B cell (primary cell): ENCODE data around the gene MBNL1. TPM values are rescaled to one million over a fixed set of nuclear protein-coding genes. Genes with fewer than 3 reads are reported as not detected.

Experiments
- ATAC-seq: fragments of 200-7000 bp; cut with Tn5 transposase; one replicate; pipeline ENCODE4 v1.10.0; 2021; ENCODE audit warnings: low read depth, mild to moderate bottlenecking, moderate number of reproducible peaks, moderate library complexity
- CTCF ChIA-PET: fragments of 350-600 bp; sonication (Branson Sonifier 250); formaldehyde crosslinking; loops from one replicate; lab custom pipeline; 2021; ENCODE audit warnings: antibody characterized with exemption, inconsistent platforms; lab: Charles Lee
- POLR2A ChIA-PET: fragments of 350-600 bp; sonication (Branson Sonifier 250); formaldehyde crosslinking; loops from one replicate; lab custom pipeline; 2021; ENCODE audit warnings: antibody characterized with exemption; lab: Charles Lee
- DNase-seq: peaks from one replicate; pipeline ENCODE4 v3.0.0; 2013
- H2AFZ ChIP-seq: 2 replicates; pipeline ENCODE4 v1.6.1; 2012; ENCODE audit warnings: mild to moderate bottlenecking, low read depth, low read length; ENCODE audit not compliant: insufficient read depth, poor library complexity, severe bottlenecking
- H3K27ac ChIP-seq, 2 donors: 1 replicate in 1 of 2; 2 replicates in 1 of 2; pipeline ENCODE4 v1.5.1; 2012 to 2013; ENCODE audit warnings: low read length in 2 of 2, mild to moderate bottlenecking in 2 of 2, moderate library complexity in 1 of 2
- H3K27me3 ChIP-seq, 4 experiments: fragments of 200-600 bp in 1 of 4; sonication (generic) in 1 of 4; replicated peaks in 1 of 4; 1 replicate in 2 of 4; 2 replicates in 2 of 4; pipeline versions ENCODE4 v1.6.1 to v1.7.0; 2013 to 2016; ENCODE audit warnings: low read length in 3 of 4, mild to moderate bottlenecking in 2 of 4, mixed read lengths in 1 of 4, moderate library complexity in 1 of 4; ENCODE audit not compliant: insufficient read depth in 4 of 4, control insufficient read depth in 3 of 4; ENCODE audit errors: control extremely low read depth in 1 of 4
- H3K36me3 ChIP-seq, 2 experiments: replicated peaks in 1 of 2; 1 replicate in 1 of 2; 2 replicates in 1 of 2; pipeline versions ENCODE4 v1.6.1 to v1.7.1; 2013; ENCODE audit warnings: low read length in 1 of 2; ENCODE audit not compliant: insufficient read depth in 2 of 2, control insufficient read depth in 1 of 2; ENCODE audit errors: control extremely low read depth in 1 of 2, extremely low read depth in 1 of 2
- H3K4me1 ChIP-seq, 2 donors: fragments of 200-600 bp in 1 of 2; sonication (generic) in 1 of 2; 1 replicate in 1 of 2; 2 replicates in 1 of 2; pipeline versions ENCODE4 v1.5.1 to v1.6.1; 2013 to 2017; ENCODE audit warnings: low read length in 2 of 2; ENCODE audit not compliant: control insufficient read depth in 2 of 2, insufficient read depth in 2 of 2
- H3K4me2 ChIP-seq: replicated peaks from 2 replicates; pipeline ENCODE3; 2012; ENCODE audit warnings: mild to moderate bottlenecking, low read depth, low read length; ENCODE audit not compliant: poor library complexity, severe bottlenecking
- H3K4me3 ChIP-seq, 5 experiments: fragments of 200-600 bp in 1 of 5; sonication (generic) in 1 of 5; 1 replicate in 3 of 5; 2 replicates in 2 of 5; pipeline versions ENCODE4 v1.5.1 to v1.7.0; 2011 to 2016; ENCODE audit warnings: low read length in 4 of 5, mild to moderate bottlenecking in 4 of 5, low read depth in 2 of 5, control low read depth in 1 of 5, moderate library complexity in 1 of 5; ENCODE audit not compliant: insufficient read depth in 1 of 5; ENCODE audit errors: control extremely low read depth in 1 of 5, extremely low read depth in 1 of 5
- H3K79me2 ChIP-seq: fragments of 200-600 bp; sonication (generic); one replicate; pipeline ENCODE4 v1.6.0; 2016; ENCODE audit warnings: low read length; ENCODE audit not compliant: control insufficient read depth, insufficient read depth
- H3K9ac ChIP-seq: fragments of 200-600 bp; sonication (generic); 2 replicates; pipeline ENCODE4 v1.6.1; 2017; ENCODE audit warnings: mild to moderate bottlenecking, low read length, moderate library complexity
- H3K9me3 ChIP-seq, 3 donors: one replicate each; pipeline versions ENCODE4 v1.6.1 to v1.7.1; 2013; ENCODE audit warnings: low read length in 2 of 3; ENCODE audit not compliant: control insufficient read depth in 2 of 3, insufficient read depth in 1 of 3; ENCODE audit errors: control extremely low read depth in 1 of 3
- H4K20me1 ChIP-seq: 2 replicates; pipeline ENCODE4 v1.6.0; 2012; ENCODE audit warnings: mild to moderate bottlenecking, low read length; ENCODE audit not compliant: insufficient read depth, control insufficient read depth, poor library complexity, severe bottlenecking
- H3K27ac Mint-ChIP-seq: one replicate; pipeline ENCODE4 v1.8.0; 2021; ENCODE audit warnings: mixed read lengths
- H3K27me3 Mint-ChIP-seq: one replicate; pipeline ENCODE4 v1.8.0; 2021; ENCODE audit warnings: mixed read lengths
- H3K4me1 Mint-ChIP-seq: one replicate; pipeline ENCODE4 v1.8.0; 2021; ENCODE audit warnings: mixed read lengths
- H3K4me3 Mint-ChIP-seq: one replicate; pipeline ENCODE4 v1.8.0; 2021; ENCODE audit warnings: mixed read lengths
- H3K9me3 Mint-ChIP-seq: one replicate; pipeline ENCODE4 v1.8.0; 2022; ENCODE audit warnings: mixed read lengths; ENCODE audit not compliant: insufficient read depth
- EZH2 ChIP-seq: IDR thresholded peaks from 2 replicates; pipeline ENCODE4 v1.6.1; 2012; ENCODE audit warnings: borderline replicate concordance, low read depth, mild to moderate bottlenecking, moderate library complexity, low read length; ENCODE audit not compliant: insufficient read depth, poor library complexity, severe bottlenecking
- WGBS: methylation state at CpG from one replicate; pipeline ENCODE4 v1.1.5; 2013; ENCODE audit warnings: missing lambda C conversion rate; ENCODE audit not compliant: insufficient coverage; 5-methylcytosine and 5-hydroxymethylcytosine counted together
- intact Hi-C: fragments of 100-400 bp; cut with micrococcal nuclease; formaldehyde crosslinking; loops from one replicate; pipeline ENCODE4 v1.10.0; 2022
- polyA plus RNA-seq: library from polyadenylated mRNA; depleted of rRNA; stranded (reverse); fragments of >200 nt; gene quantifications from 2 replicates; pipeline ENCODE4 v1.2.3, GENCODE V29; 2012
- total RNA-seq, 2 donors: library from RNA; stranded (reverse); fragments of 120-200 nt in 1 of 2; gene quantifications; 1 replicate in 1 of 2; 2 replicates in 1 of 2; pipeline versions ENCODE4 v1.2.3 to v1.2.4, GENCODE V29; 2013 to 2022
- TF ChIP-seq, protein P1 (sequence below): fragments of 200-600 bp; IDR thresholded peaks from one replicate; pipeline ENCODE4 v1.8.0; 2022; ENCODE audit warnings: antibody characterized with exemption, mild to moderate bottlenecking

The MBNL1 gene
- total and polyA plus RNA-seq, 2 donors (not counting 1 experiment from before 2014, with no cell fraction given), result 195 to 505 TPM

DNA sequence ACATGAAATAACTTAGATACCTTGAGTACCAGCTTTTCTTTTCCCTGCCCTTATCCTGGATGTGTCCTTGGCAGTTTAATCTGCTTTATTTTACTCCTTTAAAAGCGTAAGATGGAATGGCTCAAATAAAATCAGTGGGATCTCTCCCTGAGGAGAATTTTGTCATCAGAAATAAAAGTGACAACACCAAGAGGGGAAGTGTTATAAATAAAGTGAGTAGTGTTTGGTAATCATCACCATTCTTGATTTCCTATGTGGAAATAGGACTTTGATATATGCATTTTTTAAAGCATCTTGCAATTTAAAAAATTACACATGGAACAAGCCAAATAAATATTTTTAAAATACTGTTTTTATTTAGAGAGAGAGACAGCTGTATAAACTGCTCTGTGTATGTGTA is 76.5 kb downstream of the MBNL1 start:
- POLR2A ChIA-PET, result no interaction called here
- Mint-ChIP-seq H3K9me3 (no peaks in the 10 kb centered on the region), H3K4me1 (peaks cover 30% of the 10 kb centered on the region), H3K4me3 (no peak overlapping the region), H3K27me3 (no peaks in the 10 kb centered on the region), H3K27ac (no peak overlapping the region)
- Histone ChIP-seq H3K27me3 (no peaks in the 10 kb centered on the region), H2AFZ (no peak overlapping the region), H3K4me2 (no peak overlapping the region), H3K36me3 (peaks cover 0 to 44% of the 10 kb centered on the region in 2 experiments), H3K9ac (no peak overlapping the region), H3K4me3 (no peak overlapping the region), H3K9me3 (no peaks in the 10 kb centered on the region), H3K79me2 (peaks cover 97% of the 10 kb centered on the region), H3K27ac (no peak overlapping the region), H3K4me1 (peaks cover 11 to 21% of the 10 kb centered on the region in 2 donors), H4K20me1 (no peaks in the 10 kb centered on the region)
- intact Hi-C loops, result loop anchor here (5.0 kb wide), 1 partner anchor 37 kb away; no protein-coding TSS in a partner anchor
- no CpG with 5 or more reads among the region's 1 CpG for WGBS
- no peak for TF ChIP-seq EZH2
- no peak for ATAC-seq
- no peak for DNase-seq
- CTCF ChIA-PET, result interaction anchor here (0.7 to 1.0 kb wide), 2 partner anchors 10 to 12 kb away, joined by 3 read pairs; no protein-coding TSS in a partner anchor

DNA sequence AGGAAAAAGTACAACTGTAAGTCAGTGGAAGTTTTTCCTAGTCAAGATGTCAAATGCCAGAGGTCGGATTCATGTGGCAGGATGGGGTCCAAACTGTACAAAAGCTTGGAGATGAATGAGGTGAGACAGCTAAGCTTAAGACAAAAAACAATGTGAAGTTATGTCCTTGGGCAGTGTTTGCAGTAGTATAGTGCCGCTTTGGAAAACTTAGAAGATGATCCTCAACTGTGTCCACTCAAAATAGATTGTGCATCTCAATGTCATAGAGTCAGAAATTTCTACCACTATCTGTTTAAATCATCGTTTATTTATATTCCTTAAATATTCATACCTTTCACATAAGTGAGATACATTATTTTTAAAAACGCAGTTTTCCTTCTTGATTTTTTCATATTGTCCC is 77.3 kb downstream of the MBNL1 start:
- H3K27me3 ChIP-seq, result no peaks in the 10 kb centered on the region
- CTCF ChIA-PET, result interaction anchor here (0.7 to 1.0 kb wide), 2 partner anchors 9 to 12 kb away, joined by 3 read pairs; no protein-coding TSS in a partner anchor
- Mint-ChIP-seq H3K27ac (peak overlapping the region; percentile 53), H3K9me3 (no peaks in the 10 kb centered on the region), H3K27me3 (no peaks in the 10 kb centered on the region), H3K4me3 (no peak overlapping the region), H3K4me1 (peaks cover 28% of the 10 kb centered on the region)
- no peak overlapping the region for H3K9ac ChIP-seq
- no peak for TF ChIP-seq EZH2
- TF ChIP-seq, protein P1, sequence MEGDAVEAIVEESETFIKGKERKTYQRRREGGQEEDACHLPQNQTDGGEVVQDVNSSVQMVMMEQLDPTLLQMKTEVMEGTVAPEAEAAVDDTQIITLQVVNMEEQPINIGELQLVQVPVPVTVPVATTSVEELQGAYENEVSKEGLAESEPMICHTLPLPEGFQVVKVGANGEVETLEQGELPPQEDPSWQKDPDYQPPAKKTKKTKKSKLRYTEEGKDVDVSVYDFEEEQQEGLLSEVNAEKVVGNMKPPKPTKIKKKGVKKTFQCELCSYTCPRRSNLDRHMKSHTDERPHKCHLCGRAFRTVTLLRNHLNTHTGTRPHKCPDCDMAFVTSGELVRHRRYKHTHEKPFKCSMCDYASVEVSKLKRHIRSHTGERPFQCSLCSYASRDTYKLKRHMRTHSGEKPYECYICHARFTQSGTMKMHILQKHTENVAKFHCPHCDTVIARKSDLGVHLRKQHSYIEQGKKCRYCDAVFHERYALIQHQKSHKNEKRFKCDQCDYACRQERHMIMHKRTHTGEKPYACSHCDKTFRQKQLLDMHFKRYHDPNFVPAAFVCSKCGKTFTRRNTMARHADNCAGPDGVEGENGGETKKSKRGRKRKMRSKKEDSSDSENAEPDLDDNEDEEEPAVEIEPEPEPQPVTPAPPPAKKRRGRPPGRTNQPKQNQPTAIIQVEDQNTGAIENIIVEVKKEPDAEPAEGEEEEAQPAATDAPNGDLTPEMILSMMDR, result no peak
- H2AFZ ChIP-seq, result no peak overlapping the region
- ATAC-seq, result no peak
- no peak overlapping the region for H3K4me2 ChIP-seq
- no peak overlapping the region for H3K27ac ChIP-seq
- no peaks in the 10 kb centered on the region for H4K20me1 ChIP-seq
- H3K4me3 ChIP-seq, result no peak overlapping the region
- POLR2A ChIA-PET, result interaction anchor here (0.6 kb wide), 1 partner anchor 77 kb away, joined by 5 read pairs; no protein-coding TSS in a partner anchor
- intact Hi-C loops, result loop anchor here (5.0 kb wide), 1 partner anchor 36 kb away; no protein-coding TSS in a partner anchor
- peaks cover 97% of the 10 kb centered on the region for H3K79me2 ChIP-seq
- peaks cover 3 to 37% of the 10 kb centered on the region in 2 experiments for H3K36me3 ChIP-seq
- H3K9me3 ChIP-seq, result no peaks in the 10 kb centered on the region
- peaks cover 13 to 29% of the 10 kb centered on the region in 2 donors for H3K4me1 ChIP-seq
- WGBS, result 100% methylated on average over 1 of the region's 4 CpGs
- no peak for DNase-seq
